KBM-7 (cell line): ENCODE results near the gene EPHB1.

ENCODE experiments used
- DNase-seq: peaks from one replicate; pipeline ENCODE4 v3.0.0-alpha.2; 2015
- in situ Hi-C: fragments of 300-500 bp; cut with MboI; formaldehyde crosslinking; loops from 2 replicates; pipeline ENCODE4 v1.14.3; 2020; ENCODE audit warnings: low sequenced_read_pairs, low pct_unique_long_range_greater_than_20kb, mixed read lengths

The EPHB1 gene

GRCh38 chr3:134794950-134795745 lies at the start of gene EPHB1:
TSS of gene EPHB1 (plus strand) at chr3:134795260.
- in situ Hi-C loops = no loop called here
- DNase-seq = peak; percentile 95

DNA sequence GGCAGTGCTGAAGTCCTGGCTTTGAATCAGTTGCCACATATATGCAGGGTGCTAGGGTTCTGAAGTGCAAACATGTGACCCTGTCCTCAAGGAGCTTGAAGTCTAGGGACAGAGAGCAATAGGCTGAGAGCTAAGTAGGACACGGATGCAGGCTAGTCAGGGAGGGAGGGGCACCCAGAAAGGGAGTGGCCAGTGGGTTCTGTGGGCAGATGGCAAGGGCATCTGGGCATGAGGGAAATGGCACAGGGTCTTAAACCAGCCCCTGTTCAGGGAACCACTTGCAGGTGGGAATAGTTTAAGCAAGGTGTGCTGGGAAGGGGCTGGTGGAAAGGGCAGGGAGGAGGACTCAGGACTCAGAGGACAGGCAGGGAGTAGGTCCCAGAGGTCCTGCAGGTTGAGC lies 46.4 kb upstream of the EPHB1 start:
- in situ Hi-C loops = no loop called here
- DNase-seq = no peak

DNA sequence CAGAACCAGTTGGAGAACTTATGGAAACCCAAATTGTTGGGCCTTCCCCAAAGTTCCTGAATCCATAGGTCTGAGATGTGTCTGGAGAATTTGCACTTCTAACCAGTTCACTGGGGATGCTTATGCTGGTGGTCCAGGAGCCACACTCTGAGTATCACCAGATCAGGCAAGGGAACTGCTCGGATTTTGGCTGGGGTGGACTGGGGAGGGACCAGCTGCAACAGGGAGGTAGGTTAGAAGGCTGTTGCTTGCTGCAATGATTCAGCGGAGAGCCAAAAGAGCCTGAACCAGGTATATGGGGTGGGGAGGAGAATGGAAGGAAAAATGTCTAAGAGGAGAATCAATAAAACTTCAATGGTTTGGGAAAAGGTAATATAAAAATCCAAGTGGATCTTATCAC lies 45.9 kb upstream of the EPHB1 start:
- no peak for DNase-seq
- in situ Hi-C loops = no loop called here

GRCh38 chr3:134749802-134750553 lies 45.1 kb upstream of the EPHB1 start:
- in situ Hi-C loops = no loop called here
- DNase-seq = no peak

DNA sequence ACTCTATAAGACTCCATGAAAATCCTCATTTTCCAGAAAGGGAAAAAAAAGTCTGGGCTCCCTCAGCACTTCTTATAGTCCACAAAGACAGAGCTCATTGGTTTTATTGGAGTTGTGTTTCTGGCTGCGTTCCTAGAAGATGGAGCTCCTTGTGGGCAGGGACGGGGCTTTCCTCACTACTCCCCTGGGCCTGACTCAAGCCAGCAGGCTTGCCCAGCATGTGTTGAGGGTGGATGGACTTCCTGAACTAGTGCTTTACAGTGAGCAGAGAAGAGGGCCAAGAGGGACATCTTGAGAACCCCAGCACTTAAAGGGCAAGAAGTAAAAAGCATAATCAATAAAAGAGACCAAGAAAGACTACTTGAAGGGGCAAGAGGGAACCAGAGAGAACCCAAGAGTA lies 43.2 kb upstream of the EPHB1 start:
- no peak for DNase-seq
- in situ Hi-C loops = no loop called here

DNA sequence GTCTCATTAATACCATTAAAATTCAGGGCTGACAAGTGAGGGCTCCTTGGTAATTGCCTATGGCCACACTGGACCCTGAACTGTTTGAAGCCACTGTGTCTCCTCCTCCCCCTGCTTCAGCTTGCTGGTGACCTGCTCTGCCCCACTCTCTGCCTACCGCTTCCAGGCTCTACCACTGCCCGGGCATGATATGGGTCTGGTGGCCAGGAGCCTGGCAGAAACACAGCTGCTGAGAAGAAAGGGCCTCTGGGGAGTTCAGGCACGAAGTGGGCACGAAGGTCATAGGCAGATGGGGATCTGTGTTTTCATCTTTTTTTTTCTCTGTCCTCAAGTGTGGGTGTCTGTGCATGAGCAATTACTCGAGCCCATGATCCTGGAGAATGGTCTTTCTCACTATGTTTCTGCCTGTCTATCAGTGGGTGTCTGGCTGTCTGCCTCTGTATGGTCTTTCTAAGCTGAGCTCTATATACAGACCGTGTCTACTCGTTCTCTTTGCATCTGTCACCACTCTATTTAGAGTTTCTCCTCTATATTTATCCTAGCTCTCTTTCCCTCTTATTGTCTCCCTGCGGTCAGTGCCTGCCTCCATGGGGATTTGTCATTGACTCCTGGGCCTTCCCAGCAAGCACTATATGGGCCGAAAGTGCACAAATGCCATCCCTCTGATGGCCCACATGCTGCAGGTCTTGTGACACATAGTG lies 42.1 kb upstream of the EPHB1 start:
- no peak for DNase-seq
- in situ Hi-C loops = no loop called here

DNA sequence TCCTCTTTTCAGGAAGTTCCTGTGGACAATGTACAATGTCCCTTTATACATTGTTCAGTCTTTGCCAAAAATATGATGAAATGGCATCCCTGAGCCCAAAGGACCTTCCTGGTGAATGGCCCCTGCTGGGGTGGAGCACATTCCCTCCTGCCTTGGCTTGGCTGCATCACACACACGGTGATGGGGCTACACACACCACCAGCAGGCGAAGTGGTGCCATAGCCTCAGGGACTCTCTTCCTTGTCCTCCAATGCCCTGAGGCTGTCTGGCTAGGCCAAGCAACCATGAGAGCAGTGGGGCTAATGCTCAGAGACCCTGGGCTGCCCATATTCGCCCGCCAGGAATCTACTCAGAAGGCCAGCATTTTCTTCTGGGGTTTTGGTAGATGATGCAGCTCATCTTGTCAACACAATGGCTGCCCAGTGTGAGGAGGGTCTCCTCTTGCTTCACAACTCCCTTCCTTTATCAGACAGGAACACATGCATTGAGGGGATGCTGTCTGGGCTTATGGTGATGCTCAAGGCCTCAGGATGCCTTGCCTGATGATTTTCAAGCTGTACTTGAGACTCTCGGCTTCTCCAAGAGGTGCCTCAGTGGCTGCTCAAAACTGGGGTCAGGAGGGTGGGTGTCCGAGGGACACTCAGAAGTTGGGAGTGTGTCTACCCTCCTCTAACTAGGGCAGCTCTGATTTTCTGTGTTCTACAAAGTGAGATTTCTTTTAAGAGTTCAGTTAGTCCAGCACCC lies 40.9 kb upstream of the EPHB1 start:
- in situ Hi-C loops = no loop called here
- no peak for DNase-seq

GRCh38 chr3:134754768-134755559 lies 40.1 kb upstream of the EPHB1 start:
- DNase-seq = peak; percentile 43
- in situ Hi-C loops = no loop called here

DNA sequence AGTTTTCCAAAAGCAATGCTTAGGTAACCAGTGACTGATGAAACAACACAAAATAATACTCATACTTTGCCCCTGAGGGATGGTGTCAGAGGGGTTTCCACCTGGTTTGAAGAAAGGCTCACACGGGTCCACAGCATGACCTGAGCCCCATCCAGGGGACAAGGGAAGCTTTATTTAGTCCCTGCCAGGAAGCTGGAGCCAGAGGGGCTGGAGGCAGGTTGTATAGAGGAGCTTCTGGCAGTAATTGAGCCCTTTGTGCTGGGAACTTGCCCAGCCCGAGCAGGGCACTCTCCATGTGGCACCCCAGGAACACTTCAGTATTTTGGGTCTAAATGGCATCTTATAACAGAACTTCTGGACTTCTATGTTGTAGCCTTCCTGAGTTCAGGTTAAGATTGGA lies 39.2 kb upstream of the EPHB1 start:
- in situ Hi-C loops = no loop called here
- no peak for DNase-seq

GRCh38 chr3:134757549-134758069 lies 37.5 kb upstream of the EPHB1 start:
- in situ Hi-C loops = no loop called here
- no peak for DNase-seq

GRCh38 chr3:134761213-134761612 lies 33.8 kb upstream of the EPHB1 start:
- DNase-seq = no peak
- in situ Hi-C loops = no loop called here

DNA sequence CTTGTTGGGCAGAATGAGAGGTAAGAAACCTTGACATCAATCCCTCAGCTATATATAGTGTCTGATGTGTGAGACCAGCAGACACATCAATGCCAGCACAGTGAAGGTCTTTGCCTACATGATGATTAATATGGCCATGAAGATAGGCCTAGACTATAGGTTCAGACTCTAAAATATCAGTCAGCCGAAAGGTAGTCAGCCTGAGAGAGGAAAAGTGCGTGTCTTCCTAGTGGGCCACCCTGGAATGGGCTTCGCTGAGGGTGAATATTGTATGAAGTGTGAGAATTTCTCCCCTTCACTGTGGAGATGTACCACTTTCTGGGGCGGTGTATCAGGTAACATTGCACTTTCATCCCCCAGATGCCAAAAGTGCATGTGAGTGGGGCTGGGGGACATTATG lies 33.0 kb upstream of the EPHB1 start:
- no peak for DNase-seq
- in situ Hi-C loops = no loop called here

DNA sequence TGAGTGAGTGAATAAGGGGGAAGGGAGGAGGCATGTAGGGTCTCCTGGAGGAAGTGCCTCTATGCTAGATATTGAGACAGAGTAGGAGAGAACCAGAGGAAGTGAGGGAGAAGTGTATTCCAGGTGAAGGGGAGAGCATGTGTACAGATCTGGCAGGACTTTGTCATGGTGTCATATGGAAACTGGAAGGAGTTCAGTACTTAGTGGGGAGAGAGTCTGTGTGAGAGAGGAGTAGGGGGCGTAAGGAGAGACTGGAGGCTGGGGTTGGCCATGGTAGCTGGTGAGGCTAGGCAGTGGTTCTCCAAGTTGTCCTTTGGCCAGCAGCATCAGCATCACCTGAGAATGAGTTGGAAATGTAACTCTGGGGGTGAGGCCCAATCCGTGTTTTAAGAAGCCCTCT lies 29.6 kb upstream of the EPHB1 start:
- no peak for DNase-seq
- in situ Hi-C loops = no loop called here

DNA sequence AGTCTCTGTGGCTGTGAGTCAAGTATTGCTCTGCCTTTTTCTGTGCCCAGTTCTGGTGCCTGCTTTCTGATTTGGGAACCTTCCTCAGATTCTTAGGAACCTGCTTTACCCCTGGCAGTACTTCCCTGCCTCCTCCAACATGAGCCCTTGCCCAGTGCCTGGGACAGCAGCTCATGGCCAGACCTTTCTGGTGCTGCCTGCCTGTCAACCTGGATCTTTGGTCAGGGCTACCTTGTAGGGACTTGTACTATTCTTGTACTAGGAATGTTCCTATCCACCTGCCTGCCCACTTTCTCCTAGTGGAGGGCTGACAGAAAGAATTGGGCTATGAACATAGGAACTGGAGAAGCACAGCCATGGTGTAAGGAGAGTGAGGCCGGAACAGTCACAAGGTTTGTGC lies 28.8 kb upstream of the EPHB1 start:
- in situ Hi-C loops = no loop called here
- no peak for DNase-seq

- in situ Hi-C loops = no loop called here
- no peak for DNase-seq
Observed at GRCh38 chr3:134768116-134768515, 26.9 kb upstream of the EPHB1 start.

GRCh38 chr3:134768837-134769236 lies 26.2 kb upstream of the EPHB1 start:
- in situ Hi-C loops = no loop called here
- DNase-seq = no peak

- no peak for DNase-seq
- in situ Hi-C loops = no loop called here
Observed at GRCh38 chr3:134769287-134769868, 25.7 kb upstream of the EPHB1 start.

- in situ Hi-C loops = no loop called here
- no peak for DNase-seq
Observed at GRCh38 chr3:134772011-134772410, 23.0 kb upstream of the EPHB1 start.
